ENCODE results near the gene SRPK2.

The SRPK2 gene

DNA sequence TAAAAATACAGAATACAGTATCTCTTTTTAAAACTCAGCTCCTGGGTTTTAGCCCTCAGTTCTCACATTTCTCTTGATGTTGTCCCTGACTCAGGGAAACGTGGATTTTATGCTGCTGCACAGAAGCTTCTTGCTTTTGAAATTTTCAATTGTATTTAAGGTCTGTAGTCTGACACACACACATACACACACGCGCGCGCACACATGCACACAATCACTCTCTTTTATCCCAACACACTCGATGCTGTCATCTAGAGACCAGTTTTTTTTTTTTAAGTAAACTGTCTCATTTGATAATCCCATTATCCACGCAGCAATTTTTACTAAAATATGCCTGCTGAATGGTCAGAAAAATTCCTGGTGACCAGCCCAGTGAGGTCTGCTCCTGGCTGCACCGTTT is 266.1 kb downstream of the SRPK2 start:
- Histone ChIP-seq H3K4me1 (ENCODE audit: control insufficient read depth, insufficient read depth, low read length, poor library complexity, severe bottlenecking) (peaks cover 3% of the 10 kb centered on the region), H3K9me3 (ENCODE audit: control insufficient read depth, low read length) (no peaks in the 10 kb centered on the region), H3K4me3 (ENCODE audit: extremely low read depth, insufficient read depth, low read length, poor library complexity, severe bottlenecking) (no peak overlapping the region), H3K27ac (ENCODE audit: low read depth, low read length, severe bottlenecking) (no peak overlapping the region), H3K36me3 (ENCODE audit: control insufficient read depth, insufficient read depth, low read length) (peaks cover 54% of the 10 kb centered on the region)
- 93 to 96% methylated on average over 4 to 6 of the region's 8 CpGs for WGBS, 2 experiments (ENCODE audit: insufficient coverage in 2 of 2)

DNA sequence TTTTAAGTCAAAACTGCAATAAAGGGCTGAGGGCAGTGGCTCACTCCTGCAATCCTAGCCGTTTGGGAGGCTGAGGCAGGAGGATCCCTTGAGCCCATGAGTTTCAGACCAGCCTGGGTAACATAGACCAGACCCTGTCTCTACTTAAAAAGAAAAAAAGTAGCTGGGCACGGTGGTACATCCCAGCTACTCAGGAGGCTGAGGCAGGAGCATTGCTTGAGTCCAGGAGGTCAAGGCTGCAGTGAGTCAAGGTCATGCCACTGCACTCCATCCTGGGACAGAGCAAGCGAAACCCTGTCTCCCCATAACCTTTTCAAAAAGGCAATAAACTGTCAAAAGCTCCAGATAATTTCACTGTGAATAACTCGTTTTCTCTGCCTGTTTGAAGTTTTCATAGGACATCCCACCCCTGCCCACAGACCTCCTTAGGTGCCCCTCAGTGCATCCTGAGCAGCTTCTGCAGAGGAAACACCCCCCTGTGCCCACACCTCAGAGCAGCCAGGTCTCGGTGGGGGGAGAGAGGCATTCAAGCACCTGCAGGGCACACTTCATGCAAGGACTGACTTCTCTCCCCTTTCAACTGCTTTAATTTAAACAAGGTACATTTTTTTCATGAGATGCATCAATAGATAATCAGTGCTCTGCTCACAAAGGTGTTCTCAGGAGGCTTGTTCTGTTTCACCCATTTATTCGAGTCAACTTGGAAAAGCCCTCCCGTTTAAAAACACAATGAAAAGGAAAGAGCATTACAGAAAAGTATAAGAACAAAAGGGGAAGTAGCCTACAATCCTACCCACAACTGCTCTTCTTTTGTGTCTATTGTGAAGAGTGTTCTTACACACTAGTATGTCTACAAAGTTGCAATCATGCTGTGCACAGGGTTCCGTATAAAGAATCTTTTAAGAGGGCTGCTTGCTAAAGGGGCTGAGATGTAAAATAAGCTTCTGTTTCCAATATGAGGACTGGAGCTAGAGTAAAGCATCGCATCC is 269.8 kb downstream of the SRPK2 start:
- no peak overlapping the region for H3K4me3 ChIP-seq (ENCODE audit: extremely low read depth, insufficient read depth, low read length, poor library complexity, severe bottlenecking)
- WGBS, 2 experiments (ENCODE audit: insufficient coverage in 2 of 2), result 78 to 93% methylated on average over 6 of the region's 9 CpGs
- H3K36me3 ChIP-seq (ENCODE audit: control insufficient read depth, insufficient read depth, low read length), result peaks cover 51% of the 10 kb centered on the region
- H3K27ac ChIP-seq (ENCODE audit: low read depth, low read length, severe bottlenecking), result no peak overlapping the region
- no peaks in the 10 kb centered on the region for H3K9me3 ChIP-seq (ENCODE audit: control insufficient read depth, low read length)
- H3K4me1 ChIP-seq (ENCODE audit: control insufficient read depth, insufficient read depth, low read length, poor library complexity, severe bottlenecking), result peaks cover 3% of the 10 kb centered on the region

DNA sequence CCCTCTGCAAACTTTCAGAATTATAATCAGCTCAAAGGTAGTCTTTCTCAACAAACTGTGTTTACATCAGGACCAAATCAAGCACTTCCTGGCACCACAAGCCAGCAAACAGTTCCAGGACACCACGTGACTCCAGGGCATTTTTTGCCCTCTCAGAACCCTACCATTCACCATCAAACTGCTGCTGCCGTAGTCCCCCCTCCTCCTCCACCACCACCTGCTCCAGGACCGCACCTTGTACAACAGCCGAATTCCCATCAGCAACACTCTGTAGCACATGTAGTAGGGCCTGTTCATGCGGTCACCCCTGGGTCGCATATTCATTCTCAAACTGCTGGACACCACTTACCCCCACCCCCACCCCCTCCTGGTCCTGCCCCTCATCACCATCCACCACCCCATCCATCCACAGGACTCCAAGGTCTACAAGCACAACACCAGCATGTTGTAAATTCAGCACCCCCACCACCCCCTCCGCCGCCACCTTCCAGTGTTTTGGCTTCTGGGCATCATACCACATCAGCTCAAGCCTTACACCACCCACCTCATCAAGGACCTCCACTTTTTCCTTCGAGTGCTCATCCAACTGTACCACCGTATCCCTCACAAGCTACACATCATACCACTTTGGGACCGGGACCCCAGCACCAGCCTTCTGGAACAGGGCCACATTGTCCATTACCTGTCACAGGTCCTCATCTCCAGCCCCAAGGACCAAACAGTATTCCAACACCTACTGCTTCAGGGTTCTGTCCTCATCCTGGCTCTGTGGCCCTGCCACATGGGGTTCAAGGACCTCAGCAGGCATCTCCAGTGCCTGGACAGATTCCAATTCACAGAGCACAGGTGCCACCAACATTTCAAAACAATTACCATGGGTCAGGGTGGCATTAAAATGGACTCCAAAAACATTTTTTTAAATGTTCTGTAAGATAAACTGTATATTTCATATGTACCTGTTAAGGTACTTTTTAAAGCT is 276.0 kb downstream of the SRPK2 start:
- Histone ChIP-seq H3K4me3 (ENCODE audit: extremely low read depth, insufficient read depth, low read length, poor library complexity, severe bottlenecking) (no peak overlapping the region), H3K9me3 (ENCODE audit: control insufficient read depth, low read length) (no peaks in the 10 kb centered on the region), H3K4me1 (ENCODE audit: control insufficient read depth, insufficient read depth, low read length, poor library complexity, severe bottlenecking) (no peaks in the 10 kb centered on the region), H3K36me3 (ENCODE audit: control insufficient read depth, insufficient read depth, low read length) (peaks cover 70% of the 10 kb centered on the region), H3K27ac (ENCODE audit: low read depth, low read length, severe bottlenecking) (no peak overlapping the region)
- 94 to 98% methylated on average over 7 to 11 of the region's 11 CpGs for WGBS, 2 experiments (ENCODE audit: insufficient coverage in 2 of 2)

DNA sequence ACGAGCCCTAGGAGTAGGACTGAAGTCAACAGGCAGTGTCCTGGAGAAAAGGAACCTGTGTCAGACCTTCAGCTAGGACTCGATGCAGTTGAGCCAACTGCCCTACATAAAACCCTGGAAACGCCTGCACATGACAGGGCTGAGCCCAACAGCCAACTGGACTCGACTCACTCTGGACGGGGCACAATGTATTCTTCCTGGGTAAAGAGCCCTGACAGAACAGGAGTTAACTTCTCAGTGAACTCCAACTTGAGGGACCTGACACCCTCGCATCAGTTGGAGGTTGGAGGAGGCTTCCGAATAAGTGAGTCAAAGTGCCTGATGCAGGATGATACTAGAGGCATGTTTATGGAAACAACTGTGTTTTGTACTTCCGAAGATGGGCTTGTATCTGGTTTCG is 281.3 kb downstream of the SRPK2 start:
- Histone ChIP-seq H3K9me3 (ENCODE audit: control insufficient read depth, low read length) (no peaks in the 10 kb centered on the region), H3K4me3 (ENCODE audit: extremely low read depth, insufficient read depth, low read length, poor library complexity, severe bottlenecking) (no peak overlapping the region), H3K27ac (ENCODE audit: low read depth, low read length, severe bottlenecking) (no peak overlapping the region), H3K36me3 (ENCODE audit: control insufficient read depth, insufficient read depth, low read length) (peaks cover 89% of the 10 kb centered on the region), H3K4me1 (ENCODE audit: control insufficient read depth, insufficient read depth, low read length, poor library complexity, severe bottlenecking) (no peaks in the 10 kb centered on the region)
- 91 to 98% methylated on average over 7 of the region's 9 CpGs for WGBS, 2 experiments (ENCODE audit: insufficient coverage in 2 of 2)

DNA sequence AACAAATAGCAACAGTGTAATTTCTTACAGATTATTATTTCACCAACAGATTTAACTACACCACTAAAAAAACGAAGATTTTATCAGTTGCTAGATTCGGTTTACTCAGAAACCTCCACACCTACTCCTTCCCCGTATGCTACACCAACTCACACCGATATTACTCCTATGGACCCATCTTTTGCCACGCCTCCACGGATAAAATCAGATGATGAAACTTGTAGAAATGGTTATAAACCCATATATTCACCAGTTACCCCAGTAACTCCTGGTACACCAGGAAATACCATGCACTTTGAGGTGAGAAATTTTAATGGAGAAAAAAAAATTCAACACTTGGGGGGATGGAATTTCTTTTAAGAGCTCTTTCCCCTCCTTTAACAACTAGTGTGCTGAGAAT is 282.2 kb downstream of the SRPK2 start:
- Histone ChIP-seq H3K4me1 (ENCODE audit: control insufficient read depth, insufficient read depth, low read length, poor library complexity, severe bottlenecking) (no peaks in the 10 kb centered on the region), H3K9me3 (ENCODE audit: control insufficient read depth, low read length) (no peaks in the 10 kb centered on the region), H3K27ac (ENCODE audit: low read depth, low read length, severe bottlenecking) (no peak overlapping the region), H3K4me3 (ENCODE audit: extremely low read depth, insufficient read depth, low read length, poor library complexity, severe bottlenecking) (no peak overlapping the region), H3K36me3 (ENCODE audit: control insufficient read depth, insufficient read depth, low read length) (peaks cover 83% of the 10 kb centered on the region)
- WGBS, 2 experiments (ENCODE audit: insufficient coverage in 2 of 2), result 88 to 100% methylated on average over 2 of the region's 6 CpGs

DNA sequence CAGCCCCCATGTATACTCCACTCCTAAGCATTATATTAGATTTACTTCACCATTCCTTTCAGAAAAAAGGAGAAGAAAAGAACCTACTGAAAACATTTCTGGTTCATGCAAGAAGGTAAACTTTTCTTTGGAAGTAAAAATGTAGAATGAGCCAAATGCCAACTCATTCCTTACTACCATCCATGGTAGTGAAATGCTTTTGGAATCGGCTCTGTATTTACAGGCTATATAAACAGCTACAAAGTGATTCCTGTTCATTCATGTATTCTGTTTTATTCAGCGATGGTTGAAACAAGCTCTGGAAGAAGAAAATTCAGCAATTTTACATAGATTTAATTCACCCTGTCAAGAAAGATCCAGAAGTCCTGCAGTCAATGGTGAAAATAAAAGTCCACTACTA is 283.1 kb downstream of the SRPK2 start:
- WGBS, 2 experiments (ENCODE audit: insufficient coverage in 2 of 2), result no CpG with 5 or more reads among the region's 2 CpGs
- no peaks in the 10 kb centered on the region for H3K9me3 ChIP-seq (ENCODE audit: control insufficient read depth, low read length)
- peak overlapping the region; percentile 30 for H3K27ac ChIP-seq (ENCODE audit: low read depth, low read length, severe bottlenecking)
- H3K36me3 ChIP-seq (ENCODE audit: control insufficient read depth, insufficient read depth, low read length), result peaks cover 82% of the 10 kb centered on the region
- no peaks in the 10 kb centered on the region for H3K4me1 ChIP-seq (ENCODE audit: control insufficient read depth, insufficient read depth, low read length, poor library complexity, severe bottlenecking)
- no peak overlapping the region for H3K4me3 ChIP-seq (ENCODE audit: extremely low read depth, insufficient read depth, low read length, poor library complexity, severe bottlenecking)

DNA sequence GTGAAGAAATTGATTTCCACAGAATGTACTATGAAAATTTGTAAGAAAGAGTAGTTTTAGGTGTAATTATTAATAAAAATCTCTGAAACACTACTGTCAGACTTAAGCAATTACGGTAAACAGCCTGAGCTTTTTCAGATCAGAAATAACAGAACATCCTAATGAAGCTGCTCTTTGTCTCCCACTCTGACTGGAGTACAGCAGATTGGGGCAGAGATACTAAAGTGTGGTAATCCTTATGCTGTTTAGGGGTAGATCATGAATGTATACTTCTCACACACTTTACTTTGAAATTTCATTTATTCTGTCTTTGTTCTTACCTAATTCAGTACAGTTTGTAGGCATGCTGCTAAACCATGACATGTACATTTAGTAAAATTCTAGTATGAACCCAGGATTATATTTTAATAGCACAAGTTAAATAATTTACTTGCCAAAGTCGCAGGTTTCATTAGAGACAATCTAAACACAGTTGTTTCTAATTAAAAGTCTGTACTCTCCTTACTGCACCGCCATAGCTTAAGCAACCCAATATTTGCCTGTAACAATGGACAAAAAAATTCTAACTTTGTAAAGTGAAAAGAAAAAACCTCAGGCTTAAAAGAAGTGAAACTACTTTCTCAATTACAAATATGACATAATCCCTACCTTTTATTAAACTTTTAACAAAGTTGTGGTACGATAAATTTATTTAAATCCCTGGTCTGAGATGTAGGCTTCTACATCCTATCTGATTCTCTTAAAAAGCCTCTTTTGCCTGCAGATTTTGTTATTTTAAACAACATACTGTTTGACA is 286.0 kb downstream of the SRPK2 start:
- Histone ChIP-seq H3K36me3 (ENCODE audit: control insufficient read depth, insufficient read depth, low read length) (peaks cover 68% of the 10 kb centered on the region), H3K4me3 (ENCODE audit: extremely low read depth, insufficient read depth, low read length, poor library complexity, severe bottlenecking) (no peak overlapping the region), H3K4me1 (ENCODE audit: control insufficient read depth, insufficient read depth, low read length, poor library complexity, severe bottlenecking) (no peaks in the 10 kb centered on the region), H3K27ac (ENCODE audit: low read depth, low read length, severe bottlenecking) (peak overlapping the region; percentile 19), H3K9me3 (ENCODE audit: control insufficient read depth, low read length) (no peaks in the 10 kb centered on the region)
- WGBS, 2 experiments (ENCODE audit: insufficient coverage in 2 of 2), result 80% methylated on average over 1 of the region's 4 CpGs; no CpG with 5 or more reads in 1 of the 2 experiments

DNA sequence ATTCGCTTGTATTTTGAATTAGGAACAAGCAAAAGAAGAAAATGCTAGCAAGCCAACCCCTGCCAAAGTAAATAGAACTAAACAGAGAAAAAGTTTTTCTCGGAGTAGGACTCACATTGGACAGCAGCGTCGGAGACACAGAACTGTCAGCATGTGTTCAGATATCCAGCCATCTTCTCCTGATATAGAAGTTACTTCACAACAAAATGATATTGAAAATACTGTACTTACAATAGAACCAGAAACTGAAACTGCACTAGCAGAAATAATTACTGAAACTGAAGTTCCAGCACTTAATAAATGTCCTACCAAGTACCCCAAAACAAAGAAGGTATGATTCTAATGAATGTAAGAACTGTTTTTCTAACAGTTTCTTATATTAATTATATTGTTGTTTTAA is 286.9 kb downstream of the SRPK2 start:
- Histone ChIP-seq H3K4me1 (ENCODE audit: control insufficient read depth, insufficient read depth, low read length, poor library complexity, severe bottlenecking) (no peaks in the 10 kb centered on the region), H3K36me3 (ENCODE audit: control insufficient read depth, insufficient read depth, low read length) (peaks cover 69% of the 10 kb centered on the region), H3K27ac (ENCODE audit: low read depth, low read length, severe bottlenecking) (no peak overlapping the region), H3K4me3 (ENCODE audit: extremely low read depth, insufficient read depth, low read length, poor library complexity, severe bottlenecking) (no peak overlapping the region), H3K9me3 (ENCODE audit: control insufficient read depth, low read length) (no peaks in the 10 kb centered on the region)
- 100% methylated on average over 3 of the region's 4 CpGs; no CpG with 5 or more reads in 1 of the 2 experiments for WGBS, 2 experiments (ENCODE audit: insufficient coverage in 2 of 2)

DNA sequence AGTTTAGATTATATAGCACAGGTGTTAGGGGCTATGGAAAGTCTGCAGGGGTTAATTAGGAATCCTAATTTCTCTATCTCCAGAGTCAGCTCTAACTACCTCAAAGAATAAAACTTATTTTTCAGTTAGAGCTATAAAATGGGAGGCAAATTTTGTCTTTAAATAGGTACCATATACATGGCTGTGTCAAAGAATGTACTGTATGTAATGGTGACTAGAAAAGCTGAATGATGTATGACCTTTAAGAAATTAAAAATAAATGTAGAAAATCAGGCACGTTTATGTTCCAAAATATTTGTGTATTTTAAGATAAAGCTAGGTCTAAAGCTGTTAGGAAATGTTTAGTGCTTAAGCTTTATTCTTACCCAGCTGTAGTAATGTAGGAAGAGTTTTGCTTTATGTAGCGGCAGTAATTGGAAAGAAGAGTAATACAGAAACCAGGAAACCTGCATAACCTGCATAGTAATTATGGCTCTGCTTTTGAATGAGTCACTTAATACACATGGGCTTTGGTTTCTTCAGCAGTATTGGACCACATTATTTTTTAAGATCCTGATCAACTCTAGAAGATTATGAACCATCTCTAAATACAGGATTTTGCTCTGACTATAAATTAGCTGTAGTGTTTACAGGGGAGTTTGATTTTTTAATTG is 289.7 kb downstream of the SRPK2 start:
- Histone ChIP-seq H3K9me3 (ENCODE audit: control insufficient read depth, low read length) (no peaks in the 10 kb centered on the region), H3K4me3 (ENCODE audit: extremely low read depth, insufficient read depth, low read length, poor library complexity, severe bottlenecking) (no peak overlapping the region), H3K4me1 (ENCODE audit: control insufficient read depth, insufficient read depth, low read length, poor library complexity, severe bottlenecking) (no peaks in the 10 kb centered on the region), H3K27ac (ENCODE audit: low read depth, low read length, severe bottlenecking) (no peak overlapping the region), H3K36me3 (ENCODE audit: control insufficient read depth, insufficient read depth, low read length) (peaks cover 68% of the 10 kb centered on the region)
- WGBS, 2 experiments (ENCODE audit: insufficient coverage in 2 of 2), result 100% methylated on average over 1 of the region's 2 CpGs

Measured in mesodermal cell (in vitro differentiated cells).